ENCODE data around the gene TTLL5.

The TTLL5 gene

GRCh38 chr14:75999511-76000190 lies 338.6 kb downstream of the TTLL5 start:
- Histone ChIP-seq H3K9ac (ENCODE audit: low read length) (no peak overlapping the region), H3K4me3 (ENCODE audit: insufficient read depth in 1 of 2, low read depth in 1 of 2, low read length in 2 of 2) (no peak overlapping the region), H2BK12ac (ENCODE audit: low read length in 2 of 2) (no peak overlapping the region), H3K27me3 (ENCODE audit: control insufficient read depth in 1 of 2, insufficient read depth in 1 of 2, low read length in 2 of 2) (no peaks in the 10 kb centered on the region), H2BK15ac (ENCODE audit: low read depth, poor library complexity, severe bottlenecking) (no peak overlapping the region), H3K36me3 (ENCODE audit: control insufficient read depth in 1 of 2, insufficient read depth in 2 of 2, low read depth in 1 of 2, low read length in 2 of 2) (peaks cover 35 to 78% of the 10 kb centered on the region in 2 experiments), H4K91ac (ENCODE audit: low read length) (no peak overlapping the region), H2BK5ac (ENCODE audit: low read depth, low read length, poor library complexity, severe bottlenecking) (no peak overlapping the region), H3K9me3 (ENCODE audit: control insufficient read depth, low read length) (peaks cover 2% of the 10 kb centered on the region), H3K18ac (ENCODE audit: low read depth in 1 of 2, low read length in 2 of 2) (no peak overlapping the region), H3K14ac (ENCODE audit: low read length in 2 of 2) (no peak overlapping the region), H3K79me1 (replicated peaks; ENCODE audit: low read length, poor library complexity, severe bottlenecking) (peaks cover 21% of the 10 kb centered on the region), H3K23ac (ENCODE audit: low read length in 2 of 2) (no peak overlapping the region), H3K27ac (ENCODE audit: low read length, poor library complexity, severe bottlenecking) (no peak overlapping the region), H3K4me2 (ENCODE audit: low read length, poor library complexity, severe bottlenecking) (no peak overlapping the region), H3K4ac (ENCODE audit: low read depth in 1 of 2, low read length in 2 of 2) (no peak overlapping the region), H2BK120ac (ENCODE audit: low read depth, low read length) (no peak overlapping the region), H4K8ac (ENCODE audit: low read length) (no peak overlapping the region), H2AFZ (ENCODE audit: low read depth, low read length) (no peak overlapping the region), H2AK5ac (ENCODE audit: low read length, severe bottlenecking) (no peak overlapping the region), H3K4me1 (ENCODE audit: control insufficient read depth, insufficient read depth, low read depth, low read length) (no peaks in the 10 kb centered on the region)
- DNase-seq: no peak
- WGBS: 90% methylated on average over 6 of the region's 6 CpGs

- Histone ChIP-seq H4K91ac (ENCODE audit: low read length) (no peak overlapping the region), H3K27me3 (ENCODE audit: control insufficient read depth in 1 of 2, insufficient read depth in 1 of 2, low read length in 2 of 2) (no peaks in the 10 kb centered on the region), H3K4me2 (ENCODE audit: low read length, poor library complexity, severe bottlenecking) (no peak overlapping the region), H2AK5ac (ENCODE audit: low read length, severe bottlenecking) (no peak overlapping the region), H3K4me3 (ENCODE audit: insufficient read depth in 1 of 2, low read depth in 1 of 2, low read length in 2 of 2) (no peak overlapping the region), H2AFZ (ENCODE audit: low read depth, low read length) (no peak overlapping the region), H3K4me1 (ENCODE audit: control insufficient read depth, insufficient read depth, low read depth, low read length) (no peaks in the 10 kb centered on the region), H3K36me3 (ENCODE audit: control insufficient read depth in 1 of 2, insufficient read depth in 2 of 2, low read depth in 1 of 2, low read length in 2 of 2) (peaks cover 34 to 89% of the 10 kb centered on the region in 2 experiments), H3K9me3 (ENCODE audit: control insufficient read depth, low read length) (peaks cover 5% of the 10 kb centered on the region), H2BK12ac (ENCODE audit: low read length in 2 of 2) (no peak overlapping the region), H3K18ac (ENCODE audit: low read depth in 1 of 2, low read length in 2 of 2) (no peak overlapping the region), H2BK15ac (ENCODE audit: low read depth, poor library complexity, severe bottlenecking) (no peak overlapping the region), H4K8ac (ENCODE audit: low read length) (no peak overlapping the region), H3K14ac (ENCODE audit: low read length in 2 of 2) (no peak overlapping the region), H3K9ac (ENCODE audit: low read length) (no peak overlapping the region), H3K4ac (ENCODE audit: low read depth in 1 of 2, low read length in 2 of 2) (no peak overlapping the region), H2BK5ac (ENCODE audit: low read depth, low read length, poor library complexity, severe bottlenecking) (no peak overlapping the region), H2BK120ac (ENCODE audit: low read depth, low read length) (no peak overlapping the region), H3K23ac (ENCODE audit: low read length in 2 of 2) (no peak overlapping the region), H3K27ac (ENCODE audit: low read length, poor library complexity, severe bottlenecking) (no peak overlapping the region), H3K79me1 (replicated peaks; ENCODE audit: low read length, poor library complexity, severe bottlenecking) (peaks cover 16% of the 10 kb centered on the region)
- no peak for DNase-seq
- WGBS: 92% methylated on average over 1 of the region's 1 CpG
These were observed 341.3 kb downstream of the TTLL5 start for GRCh38 chr14:76002383-76002782.
